T-helper 1 cell treated with Interleukin-12 subunit alpha and Interleukin-12 subunit beta and Interleukin-4 antibody, amounts not matched to agents 30 μg/mL and 1 μg/mL, for 36 hours (primary cell): ENCODE data around the gene FUT9.

Source experiments
- H3K27ac Mint-ChIP-seq: one replicate; pipeline ENCODE4 v1.8.0; 2021; ENCODE audit warnings: mild to moderate bottlenecking, mixed read lengths
- H3K27me3 Mint-ChIP-seq: one replicate; pipeline ENCODE4 v1.8.0; 2021; ENCODE audit warnings: low read depth, mixed read lengths
- H3K36me3 Mint-ChIP-seq: one replicate; pipeline ENCODE4 v1.8.0; 2021; ENCODE audit warnings: low read depth, mixed read lengths
- H3K4me1 Mint-ChIP-seq: one replicate; pipeline ENCODE4 v1.8.0; 2021; ENCODE audit warnings: low read depth, mixed read lengths
- H3K4me3 Mint-ChIP-seq: one replicate; pipeline ENCODE4 v1.8.0; 2021; ENCODE audit warnings: mild to moderate bottlenecking, moderate library complexity, mixed read lengths
- H3K9me3 Mint-ChIP-seq: one replicate; pipeline ENCODE4 v1.8.0; 2021; ENCODE audit warnings: mixed read lengths

FUT9 gene

GRCh38 chr6:96015518-96016333 lies at the start of gene FUT9:
Gene FUT9, plus strand, starts transcription at chr6:96015974. Its CDS starts 187,182 bp downstream, at chr6:96203156.
- Mint-ChIP-seq H3K27me3 (peaks cover 30% of the 10 kb centered on the region), H3K27ac (no peak within 1 kb of the TSS), H3K4me3 (no peak within 1 kb of the TSS), H3K4me1 (no peaks in the 10 kb centered on the region), H3K9me3 (no peaks in the 10 kb centered on the region), H3K36me3 (no peaks in the 10 kb centered on the region)

GRCh38 chr6:95967594-95967993 lies 48.2 kb upstream of the FUT9 start:
- Mint-ChIP-seq H3K4me1 (no peaks in the 10 kb centered on the region), H3K4me3 (no peak overlapping the region), H3K27ac (no peak overlapping the region), H3K9me3 (peaks cover 16% of the 10 kb centered on the region), H3K27me3 (no peaks in the 10 kb centered on the region), H3K36me3 (no peaks in the 10 kb centered on the region)

- peaks cover 12% of the 10 kb centered on the region for H3K9me3 Mint-ChIP-seq
- H3K4me1 Mint-ChIP-seq, result no peaks in the 10 kb centered on the region
- no peaks in the 10 kb centered on the region for H3K27me3 Mint-ChIP-seq
- no peaks in the 10 kb centered on the region for H3K36me3 Mint-ChIP-seq
- no peak overlapping the region for H3K4me3 Mint-ChIP-seq
- no peak overlapping the region for H3K27ac Mint-ChIP-seq
Observed at GRCh38 chr6:95973976-95974375, 41.8 kb upstream of the FUT9 start.

- H3K4me3 Mint-ChIP-seq, result no peak overlapping the region
- no peaks in the 10 kb centered on the region for H3K27me3 Mint-ChIP-seq
- no peak overlapping the region for H3K27ac Mint-ChIP-seq
- no peaks in the 10 kb centered on the region for H3K4me1 Mint-ChIP-seq
- no peaks in the 10 kb centered on the region for H3K9me3 Mint-ChIP-seq
- no peaks in the 10 kb centered on the region for H3K36me3 Mint-ChIP-seq
Observed at GRCh38 chr6:95978230-95978629, 37.5 kb upstream of the FUT9 start.

GRCh38 chr6:95991906-95992305 lies 23.9 kb upstream of the FUT9 start:
- H3K4me1 Mint-ChIP-seq, result no peaks in the 10 kb centered on the region

GRCh38 chr6:95994151-95994550 lies 21.6 kb upstream of the FUT9 start:
- H3K27me3 Mint-ChIP-seq, result no peaks in the 10 kb centered on the region
- H3K9me3 Mint-ChIP-seq, result peaks cover 10% of the 10 kb centered on the region
- H3K4me3 Mint-ChIP-seq, result no peak overlapping the region
- no peaks in the 10 kb centered on the region for H3K4me1 Mint-ChIP-seq
- H3K27ac Mint-ChIP-seq, result no peak overlapping the region
- H3K36me3 Mint-ChIP-seq, result no peaks in the 10 kb centered on the region

More at GRCh38 chr6:95991906-95992305, 23.9 kb upstream of the FUT9 start:
- Mint-ChIP-seq H3K27ac (no peak overlapping the region), H3K36me3 (no peaks in the 10 kb centered on the region), H3K27me3 (no peaks in the 10 kb centered on the region), H3K9me3 (peaks cover 10% of the 10 kb centered on the region), H3K4me3 (no peak overlapping the region)

GRCh38 chr6:95998133-95998532 lies 17.6 kb upstream of the FUT9 start:
- Mint-ChIP-seq H3K36me3 (no peaks in the 10 kb centered on the region), H3K9me3 (no peaks in the 10 kb centered on the region), H3K4me3 (no peak overlapping the region), H3K27ac (no peak overlapping the region), H3K4me1 (no peaks in the 10 kb centered on the region), H3K27me3 (no peaks in the 10 kb centered on the region)

- Mint-ChIP-seq H3K4me1 (no peaks in the 10 kb centered on the region), H3K27ac (no peak overlapping the region), H3K4me3 (no peak overlapping the region), H3K9me3 (no peaks in the 10 kb centered on the region), H3K36me3 (no peaks in the 10 kb centered on the region), H3K27me3 (no peaks in the 10 kb centered on the region)
Observed at GRCh38 chr6:96001891-96002575, 13.7 kb upstream of the FUT9 start.

- H3K36me3 Mint-ChIP-seq, result no peaks in the 10 kb centered on the region
- no peak overlapping the region for H3K4me3 Mint-ChIP-seq
- H3K27me3 Mint-ChIP-seq, result no peaks in the 10 kb centered on the region
- no peaks in the 10 kb centered on the region for H3K4me1 Mint-ChIP-seq
- H3K27ac Mint-ChIP-seq, result no peak overlapping the region
- no peaks in the 10 kb centered on the region for H3K9me3 Mint-ChIP-seq
Observed at GRCh38 chr6:96002576-96002910, 13.2 kb upstream of the FUT9 start.

GRCh38 chr6:96002912-96003311 lies 12.9 kb upstream of the FUT9 start:
- no peaks in the 10 kb centered on the region for H3K9me3 Mint-ChIP-seq
- no peaks in the 10 kb centered on the region for H3K27me3 Mint-ChIP-seq
- no peak overlapping the region for H3K4me3 Mint-ChIP-seq
- H3K27ac Mint-ChIP-seq, result no peak overlapping the region
- H3K36me3 Mint-ChIP-seq, result no peaks in the 10 kb centered on the region
- H3K4me1 Mint-ChIP-seq, result no peaks in the 10 kb centered on the region

GRCh38 chr6:96007663-96008062 lies 8.1 kb upstream of the FUT9 start:
- no peak overlapping the region for H3K4me3 Mint-ChIP-seq

GRCh38 chr6:96013531-96013930 lies 2.2 kb upstream of the FUT9 start:
- H3K4me1 Mint-ChIP-seq, result no peaks in the 10 kb centered on the region
- H3K4me3 Mint-ChIP-seq, result no peak overlapping the region

More at GRCh38 chr6:96007663-96008062, 8.1 kb upstream of the FUT9 start:
- Mint-ChIP-seq H3K27ac (no peak overlapping the region), H3K4me1 (no peaks in the 10 kb centered on the region), H3K36me3 (no peaks in the 10 kb centered on the region), H3K27me3 (no peaks in the 10 kb centered on the region), H3K9me3 (no peaks in the 10 kb centered on the region)

GRCh38 chr6:96014846-96015517 lies 792 bp upstream of the FUT9 start:
- no peak overlapping the region for H3K27ac Mint-ChIP-seq
- peaks cover 30% of the 10 kb centered on the region for H3K27me3 Mint-ChIP-seq
- no peaks in the 10 kb centered on the region for H3K4me1 Mint-ChIP-seq
- no peak overlapping the region for H3K4me3 Mint-ChIP-seq
- no peaks in the 10 kb centered on the region for H3K9me3 Mint-ChIP-seq
- no peaks in the 10 kb centered on the region for H3K36me3 Mint-ChIP-seq

More at GRCh38 chr6:96013531-96013930, 2.2 kb upstream of the FUT9 start:
- Mint-ChIP-seq H3K27me3 (peaks cover 30% of the 10 kb centered on the region), H3K9me3 (no peaks in the 10 kb centered on the region), H3K27ac (no peak overlapping the region), H3K36me3 (no peaks in the 10 kb centered on the region)

- no peak overlapping the region for H3K4me3 Mint-ChIP-seq
Observed at GRCh38 chr6:96016334-96017069, 728 bp downstream of the FUT9 start.

More at GRCh38 chr6:96016334-96017069, 728 bp downstream of the FUT9 start:
- Mint-ChIP-seq H3K9me3 (no peaks in the 10 kb centered on the region), H3K27me3 (peaks cover 30% of the 10 kb centered on the region), H3K36me3 (no peaks in the 10 kb centered on the region), H3K27ac (no peak overlapping the region), H3K4me1 (no peaks in the 10 kb centered on the region)
